Activated CD8-positive, alpha-beta memory T cell treated with anti-CD3 and anti-CD28 coated beads for 24 hours (primary cell): Measurements from ENCODE around the gene PERCC1.

Experiments
- DNase-seq: peaks from one replicate; pipeline ENCODE4 v3.0.0-alpha.2; 2020

The PERCC1 gene

GRCh38 chr16:1430759-1431496 lies at the start of gene PERCC1:
TSS of gene PERCC1 (plus strand) at chr16:1431078. CDS start at chr16:1432594, 1,516 bp downstream.
- no peak for DNase-seq

- no peak for DNase-seq
Observed at GRCh38 chr16:1381612-1382406, 49.1 kb upstream of the PERCC1 start.

- no peak for DNase-seq
Observed at GRCh38 chr16:1383556-1383955, 47.3 kb upstream of the PERCC1 start.

GRCh38 chr16:1385232-1385631 lies 45.6 kb upstream of the PERCC1 start:
- no peak for DNase-seq

GRCh38 chr16:1387331-1387730 lies 43.5 kb upstream of the PERCC1 start:
- no peak for DNase-seq

GRCh38 chr16:1389762-1390161 lies 41.1 kb upstream of the PERCC1 start:
- no peak for DNase-seq

- DNase-seq, result no peak
Observed at GRCh38 chr16:1390239-1390779, 40.6 kb upstream of the PERCC1 start.

- no peak for DNase-seq
Observed at GRCh38 chr16:1392826-1393225, 38.1 kb upstream of the PERCC1 start.

- DNase-seq, result no peak
Observed at GRCh38 chr16:1393613-1394176, 37.2 kb upstream of the PERCC1 start.

- no peak for DNase-seq
Observed at GRCh38 chr16:1394367-1394951, 36.4 kb upstream of the PERCC1 start.

- DNase-seq, result no peak
Observed at GRCh38 chr16:1395444-1396031, 35.3 kb upstream of the PERCC1 start.

GRCh38 chr16:1397779-1398178 lies 33.1 kb upstream of the PERCC1 start:
- no peak for DNase-seq

- no peak for DNase-seq
Observed at GRCh38 chr16:1398351-1398750, 32.5 kb upstream of the PERCC1 start.

GRCh38 chr16:1398826-1399581 lies 31.9 kb upstream of the PERCC1 start:
- DNase-seq, result no peak

GRCh38 chr16:1401061-1401757 lies 29.7 kb upstream of the PERCC1 start:
- no peak for DNase-seq

- DNase-seq, result no peak
Observed at GRCh38 chr16:1401758-1402154, 29.1 kb upstream of the PERCC1 start.

GRCh38 chr16:1403036-1403435 lies 27.8 kb upstream of the PERCC1 start:
- DNase-seq, result no peak

- DNase-seq, result no peak
Observed at GRCh38 chr16:1403733-1404132, 27.1 kb upstream of the PERCC1 start.

GRCh38 chr16:1407753-1408152 lies 23.1 kb upstream of the PERCC1 start:
- DNase-seq, result no peak

GRCh38 chr16:1408171-1408837 lies 22.6 kb upstream of the PERCC1 start:
- peak; percentile 100 for DNase-seq

- DNase-seq, result no peak
Observed at GRCh38 chr16:1412847-1413246, 18.0 kb upstream of the PERCC1 start.
